C4-2B (cell line): ENCODE results near the gene TAF3.

Source experiments
- ZFX ChIP-seq: fragments of 450-650 bp; IDR thresholded peaks from 2 replicates; pipeline ENCODE4 v1.6.1; 2017
- TF ChIP-seq, protein P1 (sequence below): fragments of 450-650 bp; conservative IDR thresholded peaks from 2 replicates; pipeline ENCODE4 v1.5.1; 2017; ENCODE audit warnings: mild to moderate bottlenecking

DNA sequence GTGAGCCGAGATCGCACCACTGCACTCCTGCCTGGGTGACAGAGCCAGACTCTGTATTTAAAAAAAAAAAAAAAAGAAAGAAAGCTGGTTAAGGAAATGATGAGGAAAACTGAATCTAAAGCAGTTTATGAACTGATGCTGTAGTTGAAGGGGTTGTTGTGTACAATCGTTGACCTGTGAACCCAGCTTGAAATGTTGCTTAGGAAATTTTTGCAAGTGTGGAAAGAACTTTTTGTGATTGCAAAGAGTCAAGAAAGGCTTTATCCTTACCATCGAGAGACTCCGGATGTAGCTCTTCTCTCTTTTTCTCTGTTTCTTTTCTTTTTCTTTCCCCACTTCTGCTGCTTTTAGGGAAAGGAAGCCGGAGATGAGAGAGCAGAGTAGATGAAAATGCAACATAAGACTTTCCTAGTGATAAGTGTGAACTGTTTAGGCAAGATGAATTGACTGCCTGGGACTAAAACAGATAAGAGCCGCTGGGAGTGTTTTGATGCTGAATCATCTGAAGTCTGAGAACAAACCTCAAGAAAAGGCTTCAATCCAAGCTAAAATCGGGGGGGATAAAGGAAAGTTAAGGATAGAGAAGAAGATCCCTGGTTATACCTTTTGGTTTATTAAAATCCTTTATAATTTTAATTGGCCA lies 69.0 kb downstream of the TAF3 start:
- TF ChIP-seq, protein P1, sequence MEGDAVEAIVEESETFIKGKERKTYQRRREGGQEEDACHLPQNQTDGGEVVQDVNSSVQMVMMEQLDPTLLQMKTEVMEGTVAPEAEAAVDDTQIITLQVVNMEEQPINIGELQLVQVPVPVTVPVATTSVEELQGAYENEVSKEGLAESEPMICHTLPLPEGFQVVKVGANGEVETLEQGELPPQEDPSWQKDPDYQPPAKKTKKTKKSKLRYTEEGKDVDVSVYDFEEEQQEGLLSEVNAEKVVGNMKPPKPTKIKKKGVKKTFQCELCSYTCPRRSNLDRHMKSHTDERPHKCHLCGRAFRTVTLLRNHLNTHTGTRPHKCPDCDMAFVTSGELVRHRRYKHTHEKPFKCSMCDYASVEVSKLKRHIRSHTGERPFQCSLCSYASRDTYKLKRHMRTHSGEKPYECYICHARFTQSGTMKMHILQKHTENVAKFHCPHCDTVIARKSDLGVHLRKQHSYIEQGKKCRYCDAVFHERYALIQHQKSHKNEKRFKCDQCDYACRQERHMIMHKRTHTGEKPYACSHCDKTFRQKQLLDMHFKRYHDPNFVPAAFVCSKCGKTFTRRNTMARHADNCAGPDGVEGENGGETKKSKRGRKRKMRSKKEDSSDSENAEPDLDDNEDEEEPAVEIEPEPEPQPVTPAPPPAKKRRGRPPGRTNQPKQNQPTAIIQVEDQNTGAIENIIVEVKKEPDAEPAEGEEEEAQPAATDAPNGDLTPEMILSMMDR = no peak
- TF ChIP-seq ZFX = no peak
